Transverse colon (tissue), 4 donors: ENCODE measurements around the gene CALN1.

ENCODE experiments used
- CTCF ChIP-seq, 5 experiments: fragments of 200-600 bp in 3 of 5; fragments of 450-650 bp in 2 of 5; sonication (generic) in 3 of 5; IDR thresholded peaks; 1 replicate in 2 of 5; 2 replicates in 3 of 5; pipeline ENCODE4 v1.5.1; 2016 to 2017; ENCODE audit warnings: antibody characterized with exemption in 5 of 5, inconsistent platforms in 3 of 5, mild to moderate bottlenecking in 2 of 5, moderate library complexity in 1 of 5
- POLR2AphosphoS5 ChIP-seq, 3 donors: sonication (generic); formaldehyde crosslinking; IDR thresholded peaks; one replicate each; pipeline ENCODE4 v1.6.1; 2016; ENCODE audit warnings: antibody characterized with exemption in 3 of 3

GRCh38 chr7:71783779-71784178 is 628.4 kb downstream of the CALN1 start:
- TF ChIP-seq CTCF (IDR thresholded peaks at IDR 0.05) (no peak), POLR2AphosphoS5 (IDR thresholded peaks at IDR 0.05) (no peak)
